Activated T-helper 1 cell treated with anti-CD3 and anti-CD28 coated beads, Interleukin-12 subunit alpha, Interleukin-12 subunit beta, Interleukin-2, Interleukin-4 antibody, amounts not matched to agents 30 ng/mL and 10 ng/mL and 1 ng/mL, durations not matched to agents 14 hours and 24 hours and 36 hours (primary cell): ENCODE data around the gene DIS3L2. TPM values are rescaled to one million over a fixed set of nuclear protein-coding genes. Genes with fewer than 3 reads are reported as not detected.
A peak's percentile ranks its signal among the peaks of the same experiment; 100 is the strongest.

ENCODE experiments used
- DNase-seq: peaks from one replicate; pipeline ENCODE4 v3.0.0; 2021; ENCODE audit warnings: low spot score
- H3K27ac Mint-ChIP-seq: one replicate; pipeline ENCODE4 v1.8.0; 2021; ENCODE audit warnings: mild to moderate bottlenecking, mixed read lengths
- H3K27me3 Mint-ChIP-seq: one replicate; pipeline ENCODE4 v1.8.0; 2022; ENCODE audit warnings: mild to moderate bottlenecking, moderate library complexity, mixed read lengths; ENCODE audit not compliant: insufficient read depth
- H3K36me3 Mint-ChIP-seq: one replicate; pipeline ENCODE4 v1.8.0; 2021; ENCODE audit warnings: low read depth, mixed read lengths
- H3K4me1 Mint-ChIP-seq: one replicate; pipeline ENCODE4 v1.8.0; 2021; ENCODE audit warnings: low read depth, mixed read lengths
- H3K4me3 Mint-ChIP-seq: one replicate; pipeline ENCODE4 v1.8.0; 2021; ENCODE audit warnings: mild to moderate bottlenecking, moderate library complexity, mixed read lengths
- H3K9me3 Mint-ChIP-seq: one replicate; pipeline ENCODE4 v1.8.0; 2021; ENCODE audit warnings: mixed read lengths
- intact Hi-C: fragments of 100-400 bp; cut with micrococcal nuclease; formaldehyde crosslinking; loops from one replicate; pipeline ENCODE4 v1.15.1; 2024
- total RNA-seq: library from RNA; stranded (reverse); gene quantifications from 2 replicates; pipeline ENCODE4 v1.2.3, GENCODE V29; 2022

Gene DIS3L2
- total RNA-seq, 1 donor from 2014 or later, result 27.9 TPM

DNA sequence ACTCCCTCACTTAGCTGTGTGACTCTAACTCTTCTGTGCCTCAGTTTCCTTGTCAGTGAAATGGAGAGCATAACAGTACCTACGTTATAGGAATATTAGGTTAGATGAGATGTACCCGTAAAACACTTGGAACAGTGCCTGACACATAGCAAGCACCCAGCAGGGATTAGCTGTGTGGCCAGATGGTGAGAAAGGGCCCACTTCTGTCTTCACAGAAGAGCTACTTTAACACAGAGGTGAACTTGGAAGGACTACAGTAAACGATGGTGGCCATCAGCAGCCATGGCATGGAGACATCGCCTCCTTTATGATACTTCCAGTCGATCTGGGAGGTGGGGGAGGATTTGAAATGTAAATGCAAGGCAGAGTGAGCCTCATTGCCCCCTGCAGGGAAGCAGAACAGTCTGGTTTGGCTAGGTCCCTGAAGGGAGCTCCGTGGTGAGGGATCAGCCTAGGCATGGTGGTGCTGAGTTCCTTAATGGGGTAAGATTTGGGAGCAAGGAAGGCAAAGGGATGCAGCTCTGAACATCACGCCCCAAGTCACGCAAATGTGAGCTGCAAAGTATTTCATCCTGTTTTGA, 315.3 kb downstream of the DIS3L2 start:
- Mint-ChIP-seq H3K27ac (no peak overlapping the region), H3K27me3 (no peaks in the 10 kb centered on the region), H3K36me3 (peaks cover 1% of the 10 kb centered on the region), H3K4me3 (no peak overlapping the region), H3K9me3 (no peaks in the 10 kb centered on the region), H3K4me1 (no peaks in the 10 kb centered on the region)
- intact Hi-C loops, result no loop called here
- DNase-seq, result no peak

DNA sequence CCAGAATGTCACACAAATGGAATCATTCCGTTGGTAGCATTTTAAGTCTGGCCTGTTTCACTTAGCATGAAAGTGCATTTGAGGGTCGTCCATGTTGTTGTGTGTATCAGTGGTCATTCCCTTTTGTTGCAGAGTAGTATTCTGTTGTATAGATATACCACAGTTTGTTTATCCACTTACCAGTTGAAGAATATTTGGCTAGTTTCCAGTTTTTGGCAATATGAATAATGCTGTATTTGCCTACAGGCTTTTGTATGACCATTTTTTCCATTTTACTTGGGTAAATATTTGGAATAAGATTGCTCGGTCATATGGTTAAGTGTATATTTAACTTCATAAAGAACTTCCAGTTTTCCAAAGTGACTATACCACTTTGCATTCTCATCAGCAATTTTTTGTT, 317.0 kb downstream of the DIS3L2 start:
- no peak for DNase-seq
- no peak overlapping the region for H3K27ac Mint-ChIP-seq
- no peaks in the 10 kb centered on the region for H3K4me1 Mint-ChIP-seq
- intact Hi-C loops, result no loop called here
- no peaks in the 10 kb centered on the region for H3K9me3 Mint-ChIP-seq
- peaks cover 1% of the 10 kb centered on the region for H3K36me3 Mint-ChIP-seq
- H3K27me3 Mint-ChIP-seq, result no peaks in the 10 kb centered on the region
- no peak overlapping the region for H3K4me3 Mint-ChIP-seq

DNA sequence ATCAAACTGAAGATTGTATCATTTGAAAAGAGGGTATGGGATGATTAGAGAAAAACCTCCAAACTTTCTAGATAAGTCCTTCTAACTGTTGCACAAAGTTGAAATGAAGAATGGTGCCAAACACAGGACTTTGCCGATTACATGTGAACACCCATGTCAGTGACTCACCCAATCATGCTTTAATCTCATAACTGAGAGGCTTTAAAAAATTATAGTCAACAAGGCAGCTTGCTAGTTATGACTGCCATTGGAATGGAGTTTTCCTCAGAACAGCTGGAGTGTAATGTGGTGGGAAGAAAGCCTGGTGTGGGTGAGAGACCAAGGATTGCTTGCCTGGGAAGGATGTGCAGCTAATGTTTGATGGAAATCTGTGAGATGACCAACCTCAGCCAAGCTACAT, 318.8 kb downstream of the DIS3L2 start:
- no peaks in the 10 kb centered on the region for H3K9me3 Mint-ChIP-seq
- no peak overlapping the region for H3K27ac Mint-ChIP-seq
- H3K4me3 Mint-ChIP-seq, result no peak overlapping the region
- intact Hi-C loops, result no loop called here
- DNase-seq, result no peak
- no peaks in the 10 kb centered on the region for H3K27me3 Mint-ChIP-seq
- H3K36me3 Mint-ChIP-seq, result peaks cover 1% of the 10 kb centered on the region
- no peaks in the 10 kb centered on the region for H3K4me1 Mint-ChIP-seq

DNA sequence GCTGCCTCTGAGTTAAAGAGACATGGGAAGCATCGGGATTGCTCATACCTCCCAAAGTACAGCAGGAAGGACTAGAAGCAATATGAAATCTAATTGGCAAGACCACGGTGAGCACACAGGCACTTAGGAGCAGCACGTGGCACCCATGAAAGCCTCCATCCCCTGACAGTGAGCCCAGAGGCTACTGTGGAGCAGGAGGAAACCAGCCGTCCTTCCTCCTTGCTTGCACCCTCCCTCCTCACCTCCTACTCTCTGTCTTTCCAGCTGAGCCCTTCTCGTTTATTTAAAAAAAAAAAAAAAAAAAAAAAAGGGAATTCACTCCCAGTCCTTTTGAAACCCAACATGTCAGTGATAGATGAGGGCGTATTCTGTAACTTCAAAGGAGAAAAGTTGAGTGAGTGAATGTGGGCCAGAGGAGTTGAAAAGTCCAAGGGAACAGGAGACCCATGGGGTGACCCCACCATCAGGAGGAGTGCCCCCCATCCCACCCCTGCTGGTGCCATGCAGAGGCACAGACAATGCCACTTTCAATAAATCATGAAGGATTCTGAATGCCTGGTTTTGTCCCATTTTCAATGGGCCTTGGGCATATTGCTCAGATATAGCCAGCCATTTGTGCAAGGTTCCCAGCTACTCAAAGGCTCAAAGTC, 320.5 kb downstream of the DIS3L2 start:
- Mint-ChIP-seq H3K27ac (no peak overlapping the region), H3K9me3 (no peaks in the 10 kb centered on the region), H3K4me3 (no peak overlapping the region), H3K36me3 (peaks cover 1% of the 10 kb centered on the region), H3K27me3 (no peaks in the 10 kb centered on the region), H3K4me1 (peaks cover 5% of the 10 kb centered on the region)
- intact Hi-C loops, result no loop called here
- no peak for DNase-seq

DNA sequence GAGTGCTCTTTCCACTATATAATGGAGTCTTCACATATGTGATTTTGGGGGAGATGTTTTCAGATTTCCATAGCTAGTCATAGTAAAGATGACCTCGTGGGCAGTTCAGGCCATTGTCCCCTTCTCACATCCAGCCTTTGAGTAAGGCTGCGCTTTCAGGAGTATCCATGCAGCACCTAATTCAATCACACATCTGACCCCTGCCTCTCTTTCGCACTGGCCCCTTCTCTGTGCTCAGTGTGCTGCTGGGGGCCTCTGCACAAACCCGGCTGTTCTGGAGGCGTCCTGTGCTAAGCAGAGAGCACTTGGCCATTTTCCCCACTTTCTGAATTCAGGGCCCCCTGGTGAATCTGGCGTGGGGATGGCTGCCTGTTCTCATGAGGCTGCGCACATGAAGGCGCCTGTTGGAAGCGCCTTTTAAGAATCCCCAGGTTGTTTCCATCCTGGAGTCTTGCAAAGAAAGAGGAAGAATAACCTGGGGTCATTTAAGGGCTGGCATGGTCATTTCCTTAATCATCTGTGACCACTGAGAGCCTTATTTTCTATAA, 321.1 kb downstream of the DIS3L2 start:
- Mint-ChIP-seq H3K9me3 (no peaks in the 10 kb centered on the region), H3K27me3 (no peaks in the 10 kb centered on the region), H3K27ac (no peak overlapping the region), H3K36me3 (peaks cover 1% of the 10 kb centered on the region), H3K4me1 (peaks cover 5% of the 10 kb centered on the region), H3K4me3 (no peak overlapping the region)
- intact Hi-C loops, result no loop called here
- no peak for DNase-seq

DNA sequence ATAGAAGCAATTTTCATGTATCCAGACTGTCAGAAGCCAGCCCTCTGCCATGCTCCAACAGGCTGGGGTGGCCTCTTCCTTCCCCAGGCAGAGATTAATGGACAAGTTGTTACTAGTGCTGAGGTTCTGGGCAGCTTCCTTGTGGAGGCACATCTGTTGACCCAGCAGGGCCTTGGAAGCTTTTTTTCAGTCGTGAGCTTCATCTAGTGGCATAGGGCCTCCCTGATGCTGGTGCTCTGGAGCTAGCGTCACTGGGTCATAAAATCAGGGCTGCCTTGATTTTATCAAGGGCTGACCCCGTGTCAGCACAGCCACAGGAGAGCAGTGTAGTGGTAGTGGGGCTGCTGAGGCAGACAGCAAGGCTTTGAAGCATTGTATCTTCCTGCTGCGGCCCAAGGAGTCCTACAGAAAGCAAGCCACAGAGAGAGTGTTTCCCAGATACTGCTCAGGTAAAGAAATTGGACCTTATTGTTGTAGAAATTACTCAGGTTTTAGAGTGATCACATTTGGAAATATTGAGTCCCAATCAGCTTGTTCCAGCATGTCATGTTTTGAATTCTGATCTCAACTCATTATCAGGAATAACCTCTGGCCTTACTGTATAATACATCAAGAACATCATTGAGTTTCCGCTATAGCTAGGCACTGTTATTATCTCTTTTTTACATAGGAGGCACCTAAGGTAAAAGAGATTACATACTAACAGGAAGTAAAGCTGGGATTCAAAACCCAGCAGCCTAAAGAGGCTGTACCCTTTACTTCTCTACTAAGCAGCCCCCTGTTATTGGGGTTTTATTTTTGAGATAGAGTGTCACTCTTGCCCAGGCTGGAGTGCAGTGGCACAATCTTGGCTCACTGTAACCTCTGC, 324.7 kb downstream of the DIS3L2 start:
- peaks cover 5% of the 10 kb centered on the region for H3K4me1 Mint-ChIP-seq
- no peak for DNase-seq
- H3K4me3 Mint-ChIP-seq, result no peak overlapping the region
- no peak overlapping the region for H3K27ac Mint-ChIP-seq
- intact Hi-C loops, result no loop called here
- no peaks in the 10 kb centered on the region for H3K27me3 Mint-ChIP-seq
- no peaks in the 10 kb centered on the region for H3K36me3 Mint-ChIP-seq
- H3K9me3 Mint-ChIP-seq, result no peaks in the 10 kb centered on the region

DNA sequence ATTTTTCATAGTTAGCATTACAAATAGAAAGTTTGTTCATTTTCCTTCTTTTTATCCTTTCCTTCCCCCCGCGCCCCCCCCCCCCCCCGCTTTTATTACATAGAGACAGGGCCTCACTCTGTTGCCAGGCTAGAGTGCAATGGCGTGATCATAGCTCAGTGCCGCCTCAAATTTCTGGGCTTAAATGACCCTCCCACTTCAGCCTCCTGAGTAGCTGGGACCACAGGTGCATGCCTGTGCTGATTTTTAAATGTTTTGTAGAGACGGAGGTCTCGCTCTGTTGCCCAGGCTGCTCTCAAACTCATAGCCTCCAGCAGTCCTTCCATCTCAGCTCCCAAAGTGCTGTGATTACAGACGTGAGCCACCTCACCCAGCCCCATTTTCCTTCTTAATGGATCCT, 325.8 kb downstream of the DIS3L2 start:
- DNase-seq, result no peak
- Mint-ChIP-seq H3K27me3 (no peaks in the 10 kb centered on the region), H3K4me3 (no peak overlapping the region), H3K9me3 (no peaks in the 10 kb centered on the region), H3K36me3 (no peaks in the 10 kb centered on the region), H3K27ac (no peak overlapping the region), H3K4me1 (peaks cover 5% of the 10 kb centered on the region)
- intact Hi-C loops, result no loop called here

DNA sequence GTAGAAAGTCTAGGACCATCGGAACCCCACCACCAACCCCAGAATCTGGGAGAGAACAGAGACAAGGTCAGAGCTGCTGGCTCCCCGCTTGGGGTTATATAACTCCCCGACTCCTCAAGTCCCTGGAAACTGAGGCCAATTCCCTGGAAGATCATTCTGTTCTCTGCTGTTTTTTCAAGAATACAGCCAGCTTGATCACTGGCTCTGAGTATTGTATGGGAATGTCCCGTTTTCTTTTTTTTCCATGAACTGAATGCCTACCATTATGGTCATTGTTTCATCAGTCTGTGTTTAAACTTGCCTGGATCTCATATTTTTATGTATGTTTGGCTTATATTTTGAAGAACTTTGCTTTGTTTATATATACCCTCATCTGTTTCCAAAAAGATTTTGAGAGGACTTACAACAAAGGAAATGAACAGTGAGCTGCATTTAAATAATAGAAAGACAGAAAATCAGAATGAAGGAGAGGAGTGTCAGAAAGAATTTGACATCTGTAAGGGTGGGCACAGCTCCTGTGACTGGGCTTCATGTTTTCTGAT, 327.0 kb downstream of the DIS3L2 start:
- Mint-ChIP-seq H3K27ac (no peak overlapping the region), H3K4me1 (peaks cover 5% of the 10 kb centered on the region), H3K27me3 (no peaks in the 10 kb centered on the region), H3K4me3 (no peak overlapping the region), H3K9me3 (no peaks in the 10 kb centered on the region), H3K36me3 (no peaks in the 10 kb centered on the region)
- intact Hi-C loops, result no loop called here
- DNase-seq, result no peak

DNA sequence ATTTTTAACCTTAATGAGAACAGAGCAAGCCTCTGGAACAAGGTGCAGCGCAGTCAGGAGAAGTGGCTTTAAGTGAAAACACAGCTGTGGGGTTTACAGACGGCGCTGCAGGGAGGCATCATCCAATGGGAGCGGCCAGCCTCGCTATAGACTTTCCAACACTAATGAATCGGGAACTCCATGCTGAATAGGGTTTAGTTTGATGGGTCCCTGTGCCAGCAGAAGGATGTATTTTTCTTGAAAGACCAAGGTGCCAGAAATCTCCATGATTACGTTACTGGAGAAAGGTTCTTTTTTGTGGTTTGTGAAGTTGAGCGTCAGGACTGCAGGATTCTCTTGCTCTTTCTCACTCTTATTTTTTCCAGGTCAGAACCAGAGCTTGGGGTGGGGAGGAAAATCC, 329.2 kb downstream of the DIS3L2 start:
- H3K27ac Mint-ChIP-seq, result no peak overlapping the region
- no peaks in the 10 kb centered on the region for H3K27me3 Mint-ChIP-seq
- no peak for DNase-seq
- H3K9me3 Mint-ChIP-seq, result no peaks in the 10 kb centered on the region
- intact Hi-C loops, result no loop called here
- H3K36me3 Mint-ChIP-seq, result no peaks in the 10 kb centered on the region
- H3K4me3 Mint-ChIP-seq, result no peak overlapping the region
- H3K4me1 Mint-ChIP-seq, result peaks cover 5% of the 10 kb centered on the region

DNA sequence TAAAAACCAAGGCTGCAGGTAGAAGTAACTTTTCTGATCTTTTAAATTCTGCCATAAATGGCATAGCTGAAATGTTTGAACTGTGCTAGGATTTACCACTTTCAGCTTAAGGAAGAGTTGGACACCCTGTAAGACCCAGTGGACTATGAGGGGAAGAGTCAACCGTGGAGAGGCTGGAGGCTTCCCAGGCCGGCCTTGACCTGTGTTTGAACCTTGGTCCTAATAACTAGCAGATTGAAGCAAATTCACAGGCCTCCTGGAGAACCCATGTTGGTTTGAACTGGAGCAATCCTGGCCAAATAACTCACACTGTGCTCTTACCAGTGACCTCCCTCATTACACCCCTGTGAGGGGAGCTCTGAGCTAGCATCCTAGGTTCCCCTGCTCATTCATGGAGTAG, 329.8 kb downstream of the DIS3L2 start:
- H3K4me3 Mint-ChIP-seq, result no peak overlapping the region
- H3K36me3 Mint-ChIP-seq, result no peaks in the 10 kb centered on the region
- DNase-seq, result no peak
- H3K9me3 Mint-ChIP-seq, result no peaks in the 10 kb centered on the region
- no peaks in the 10 kb centered on the region for H3K27me3 Mint-ChIP-seq
- H3K4me1 Mint-ChIP-seq, result no peaks in the 10 kb centered on the region
- intact Hi-C loops, result no loop called here
- H3K27ac Mint-ChIP-seq, result no peak overlapping the region

DNA sequence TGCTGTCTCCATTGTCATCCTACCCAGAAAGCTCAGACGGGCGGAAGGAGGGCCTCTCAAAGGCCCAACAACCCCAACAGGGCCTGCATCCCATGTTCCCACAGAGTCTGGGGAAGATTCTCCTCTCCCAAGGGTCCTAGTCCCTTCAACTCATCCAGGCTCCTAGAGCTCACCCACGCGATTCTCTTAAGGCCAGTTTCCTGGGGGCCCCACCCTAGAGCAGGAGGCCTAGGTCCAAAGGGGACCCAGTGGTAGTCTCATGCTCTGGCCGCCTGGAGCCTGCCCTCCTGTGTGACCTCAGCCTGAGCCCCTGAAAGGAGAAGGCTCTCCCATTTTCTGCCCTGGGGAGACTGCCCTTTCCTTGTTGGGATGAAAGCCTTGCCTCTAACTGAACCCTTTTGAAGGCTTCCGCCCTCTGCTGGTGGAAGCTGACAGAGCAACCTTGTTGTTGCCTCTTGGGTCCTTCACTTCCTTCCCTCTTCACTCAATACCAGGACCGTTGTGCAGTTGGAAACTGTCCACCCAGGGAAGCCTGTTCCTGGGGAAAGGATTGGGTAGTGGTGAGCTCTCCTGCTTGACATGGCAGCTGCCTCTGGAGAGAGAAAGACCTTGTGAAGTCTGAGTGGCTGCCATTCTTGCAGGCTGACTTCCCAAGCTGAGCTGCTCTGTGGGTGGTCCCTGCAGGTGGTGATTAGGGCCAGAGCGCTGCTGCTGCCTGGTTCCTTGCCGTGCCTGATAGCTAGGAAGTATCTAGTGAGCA, 331.1 kb downstream of the DIS3L2 start:
- H3K9me3 Mint-ChIP-seq, result no peaks in the 10 kb centered on the region
- intact Hi-C loops, result loop anchor here (1.0 kb wide), 3 partner anchors 35 to 386 kb away; no protein-coding TSS in a partner anchor
- H3K27ac Mint-ChIP-seq, result no peak overlapping the region

DNA sequence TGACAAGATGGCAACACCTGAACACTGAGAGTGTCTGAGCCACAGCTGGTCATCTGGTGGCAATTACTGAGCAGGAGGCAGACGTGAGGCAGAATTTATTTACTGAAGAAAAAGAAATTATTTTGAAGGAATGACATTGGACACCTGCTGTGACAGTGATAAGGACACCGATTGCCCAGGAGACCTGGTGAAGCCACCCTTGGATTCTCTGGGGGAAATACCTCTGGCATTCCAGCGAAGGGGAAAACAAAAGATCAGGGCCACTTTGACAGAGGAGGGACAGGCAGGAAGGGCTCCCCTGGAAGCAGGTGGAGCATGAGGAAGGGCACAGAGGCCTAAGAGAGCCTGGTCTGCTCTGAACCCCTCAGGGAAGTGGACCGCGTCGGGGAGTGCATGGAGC, 331.7 kb downstream of the DIS3L2 start:
- H3K4me3 Mint-ChIP-seq, result no peak overlapping the region
- intact Hi-C loops, result no loop called here
- no peaks in the 10 kb centered on the region for H3K4me1 Mint-ChIP-seq
- no peaks in the 10 kb centered on the region for H3K9me3 Mint-ChIP-seq
- DNase-seq, result no peak
- H3K36me3 Mint-ChIP-seq, result no peaks in the 10 kb centered on the region
- no peak overlapping the region for H3K27ac Mint-ChIP-seq
- no peaks in the 10 kb centered on the region for H3K27me3 Mint-ChIP-seq

More for the DNA sequence above, 331.1 kb downstream of the DIS3L2 start:
- no peaks in the 10 kb centered on the region for H3K27me3 Mint-ChIP-seq
- H3K4me1 Mint-ChIP-seq, result no peaks in the 10 kb centered on the region
- H3K36me3 Mint-ChIP-seq, result no peaks in the 10 kb centered on the region
- peak; percentile 45 for DNase-seq
- no peak overlapping the region for H3K4me3 Mint-ChIP-seq
